HG02943 (cell line): Measurements from ENCODE around the gene RAB11FIP5.
"Not testable (repeated sequence)": the region's sequence is repeated elsewhere in the genome, so short reads cannot be mapped to it uniquely, and the experiment has no call there.

Source experiments
- ATAC-seq: cut with Tn5 transposase; IDR thresholded peaks from one replicate; pipeline ENCODE4 v1.9.1; 2021; ENCODE audit warnings: mild to moderate bottlenecking, low read depth, moderate library complexity; ENCODE audit not compliant: unreplicated experiment

RAB11FIP5 gene

DNA sequence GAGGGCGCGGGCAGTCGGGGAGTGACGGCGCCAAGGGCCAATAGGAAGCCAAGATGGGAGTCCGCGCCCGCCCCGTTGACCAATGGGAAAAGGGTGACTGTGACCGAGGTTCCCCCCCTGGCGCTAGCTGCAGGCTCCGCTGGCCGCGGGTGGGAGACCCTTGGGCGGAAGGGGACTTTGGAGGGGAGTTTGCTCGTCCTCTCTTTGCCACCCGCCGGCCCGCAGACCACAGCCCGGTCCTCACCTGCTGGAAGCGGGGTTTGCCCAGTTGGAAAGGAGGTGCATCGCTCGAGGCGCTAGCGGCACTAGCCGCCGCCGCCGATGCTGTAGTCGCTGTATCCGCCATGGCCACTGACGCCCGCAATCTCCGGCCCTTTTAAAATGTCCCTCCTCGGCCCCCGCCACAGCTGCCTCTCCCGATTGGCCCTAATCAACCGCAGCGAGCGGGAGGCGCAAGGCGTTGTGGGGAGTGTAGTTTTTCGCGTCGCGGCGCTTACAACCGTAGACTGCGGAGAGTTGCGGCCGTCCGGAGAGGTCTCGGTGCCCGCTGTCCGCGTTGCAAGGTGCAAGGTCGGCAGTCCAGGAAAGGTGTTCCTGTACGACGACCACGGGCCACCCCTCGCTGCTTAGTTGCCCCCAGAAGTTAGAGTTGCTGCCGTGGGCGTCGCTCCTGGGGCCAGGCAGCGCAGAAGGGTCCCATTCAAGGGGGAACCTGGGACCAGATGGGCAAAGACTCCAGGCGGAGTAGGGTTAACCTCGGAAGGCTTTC is 41.2 kb downstream of the RAB11FIP5 start, which contains the start of gene SFXN5:
TSS of gene SFXN5 (minus strand) at position 353 of the 769 bp plus-strand sequence. CDS start at position 346, 7 bp downstream.
- peak; percentile 92 for ATAC-seq

DNA sequence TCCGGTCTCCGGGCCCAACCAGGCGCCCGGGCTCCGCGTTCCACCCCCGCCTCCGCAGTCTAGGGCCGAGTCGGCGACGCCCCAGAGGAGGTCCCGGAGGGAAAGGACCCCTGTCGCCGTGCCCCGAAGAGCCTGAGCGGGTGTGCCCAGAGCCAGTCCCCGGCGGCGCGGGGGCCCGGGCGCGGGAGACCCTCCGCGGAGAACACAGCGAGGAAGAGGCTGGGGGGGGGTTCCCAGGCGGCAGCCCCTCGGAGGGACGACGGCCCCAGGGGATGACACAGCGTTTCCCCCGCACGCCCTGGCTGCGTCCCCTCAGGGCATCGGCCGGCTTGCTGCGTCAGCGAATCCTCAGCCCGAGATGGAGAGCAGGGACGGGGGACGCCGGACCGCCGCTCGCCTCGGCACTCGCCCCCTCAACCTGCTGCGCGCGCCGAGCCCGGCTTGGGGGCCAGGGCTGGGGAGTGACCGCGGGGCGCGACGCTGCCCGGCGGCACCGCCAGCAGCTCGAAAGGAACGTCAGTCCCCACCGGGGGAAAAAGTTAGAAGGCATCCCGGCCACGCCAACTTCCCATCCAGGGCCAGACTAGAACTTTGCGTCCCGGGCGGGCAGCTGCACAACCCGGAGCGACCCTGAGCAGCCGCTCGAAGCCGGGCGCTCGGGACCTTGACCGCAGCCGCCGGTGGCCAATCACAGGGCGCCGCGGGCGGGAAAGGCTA is 41.9 kb downstream of the RAB11FIP5 start:
- peak; percentile 8 for ATAC-seq

DNA sequence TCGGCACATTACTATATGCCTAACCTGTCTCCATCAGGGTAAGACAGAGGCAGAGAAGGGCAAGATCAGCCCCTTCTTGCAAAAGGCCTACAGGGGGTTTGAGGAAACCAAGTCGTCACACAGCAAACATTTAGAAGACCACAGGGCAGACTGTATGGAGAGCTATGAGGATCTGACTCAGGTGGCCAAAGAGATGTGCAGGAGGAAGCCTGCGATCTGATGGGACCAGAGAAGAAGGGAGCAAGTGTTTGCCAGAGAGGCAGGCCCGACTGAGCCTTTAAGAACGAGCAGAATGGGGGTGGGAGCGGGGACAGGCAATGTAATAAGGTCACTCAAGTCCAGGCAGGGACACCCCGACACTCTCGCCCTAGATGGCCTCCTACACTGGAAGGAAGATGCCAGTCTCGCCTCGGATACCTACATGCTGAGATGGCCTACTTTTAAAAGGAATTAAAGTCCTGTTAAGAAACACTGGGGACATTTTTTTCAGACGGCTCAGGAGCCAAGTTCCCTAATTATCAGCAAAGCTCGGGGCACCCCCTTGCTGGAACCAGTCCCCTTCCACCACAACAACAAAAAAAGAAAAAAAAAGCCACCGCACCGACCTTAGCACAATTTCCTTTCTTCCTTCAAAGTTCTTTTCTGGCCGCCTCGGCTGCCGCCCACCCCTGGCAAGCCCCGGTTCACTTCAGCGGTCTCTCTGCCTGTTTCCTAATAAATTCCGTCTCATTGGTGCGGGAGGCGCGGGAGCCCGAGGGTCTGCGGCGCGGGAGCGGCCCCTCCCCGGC is 42.7 kb downstream of the RAB11FIP5 start:
- ATAC-seq: no peak

DNA sequence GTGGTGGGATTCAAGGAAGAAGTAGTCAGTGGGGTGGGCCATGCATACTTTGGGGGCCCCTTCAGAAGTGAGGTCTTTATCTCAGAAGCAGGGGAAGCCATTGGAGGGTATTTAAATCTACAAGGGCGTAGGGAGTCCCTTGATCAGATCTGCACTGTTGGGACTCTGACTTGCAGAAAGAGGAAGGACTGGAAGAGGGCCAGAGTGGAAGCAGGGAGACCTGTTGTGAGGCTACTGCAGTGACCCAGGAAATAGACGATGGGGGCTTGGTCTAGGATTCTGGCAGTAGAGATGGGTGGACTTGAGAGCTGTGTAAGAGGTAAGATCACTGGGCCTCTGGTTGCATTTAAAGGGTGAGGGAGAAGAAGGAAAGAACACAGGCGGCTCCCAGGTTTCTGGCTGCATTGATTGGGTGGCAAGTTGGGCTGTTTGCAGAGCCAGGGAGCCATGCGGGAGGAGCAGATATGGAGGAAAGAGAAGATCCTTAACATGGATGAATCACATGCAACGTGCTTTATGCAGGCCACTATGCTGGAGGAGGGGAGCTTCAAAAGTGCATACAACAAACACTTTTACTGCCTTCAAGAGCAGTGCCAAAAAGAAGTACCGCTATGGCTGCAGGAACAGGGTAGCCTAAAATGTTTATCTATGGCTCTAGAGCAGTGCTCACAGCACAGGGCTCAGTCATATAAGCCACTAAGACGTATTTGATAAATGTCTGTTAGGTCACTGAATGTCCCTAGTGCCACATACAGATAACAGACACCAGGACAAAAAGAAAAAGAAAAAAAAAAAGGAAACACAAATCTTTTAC is 43.5 kb downstream of the RAB11FIP5 start:
- ATAC-seq: no peak

DNA sequence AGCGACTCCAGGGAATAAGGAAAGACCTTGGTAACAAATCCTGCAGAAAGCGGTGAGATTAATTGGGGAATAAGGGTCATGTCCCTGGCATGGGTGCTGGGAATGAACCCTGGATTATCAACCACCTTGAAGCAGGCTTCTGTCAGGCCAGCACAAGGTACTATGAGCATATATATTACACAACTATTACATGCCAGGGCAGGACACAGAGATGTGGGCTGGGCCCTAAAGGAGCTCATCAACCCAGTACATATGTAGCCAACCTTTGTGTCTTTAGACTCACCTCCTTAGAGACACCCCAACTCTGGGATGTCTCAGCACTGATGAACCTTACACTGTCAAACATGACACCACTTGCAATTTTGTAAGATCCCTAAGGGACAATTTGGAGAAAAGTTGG is 44.6 kb downstream of the RAB11FIP5 start:
- ATAC-seq: no peak

DNA sequence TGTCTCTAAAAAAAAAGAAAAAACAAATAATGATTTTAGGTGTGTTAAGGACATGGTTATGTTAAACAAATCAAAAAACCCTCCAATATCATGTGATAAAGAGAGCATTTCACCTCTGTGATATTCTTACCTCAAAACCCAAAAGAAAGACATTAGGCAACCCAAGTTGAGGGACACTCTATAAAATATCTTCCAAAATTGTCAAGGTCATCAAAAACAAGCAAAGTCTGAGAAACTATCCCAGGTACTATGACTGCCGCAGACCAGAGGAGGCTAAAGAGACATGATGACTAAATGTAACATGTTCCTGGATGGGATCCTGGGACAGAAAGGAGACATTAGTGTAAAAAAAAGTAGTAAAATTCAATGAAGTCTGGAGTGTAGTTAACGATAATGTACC is 45.7 kb downstream of the RAB11FIP5 start:
- no peak for ATAC-seq

DNA sequence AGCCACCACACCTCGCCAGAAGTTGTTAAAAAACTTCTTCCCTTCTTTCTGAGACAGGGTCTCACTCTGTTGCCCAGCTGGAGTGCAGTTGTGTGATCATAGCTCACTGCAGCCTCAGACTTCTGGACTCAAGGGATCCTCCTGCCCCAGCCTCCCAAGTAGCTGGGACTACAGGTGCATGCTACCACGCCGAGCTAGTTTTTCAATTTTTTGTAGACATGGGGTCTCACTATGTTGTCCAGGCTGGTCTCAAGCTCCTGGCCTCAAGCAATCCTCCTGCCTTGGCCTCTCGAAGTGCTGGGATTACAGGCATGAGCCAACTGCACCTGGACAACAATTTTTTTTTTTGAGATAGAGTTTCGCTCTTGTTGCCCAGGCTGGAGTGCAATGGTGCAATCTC is 47.7 kb downstream of the RAB11FIP5 start:
- not testable (repeated sequence) for ATAC-seq

DNA sequence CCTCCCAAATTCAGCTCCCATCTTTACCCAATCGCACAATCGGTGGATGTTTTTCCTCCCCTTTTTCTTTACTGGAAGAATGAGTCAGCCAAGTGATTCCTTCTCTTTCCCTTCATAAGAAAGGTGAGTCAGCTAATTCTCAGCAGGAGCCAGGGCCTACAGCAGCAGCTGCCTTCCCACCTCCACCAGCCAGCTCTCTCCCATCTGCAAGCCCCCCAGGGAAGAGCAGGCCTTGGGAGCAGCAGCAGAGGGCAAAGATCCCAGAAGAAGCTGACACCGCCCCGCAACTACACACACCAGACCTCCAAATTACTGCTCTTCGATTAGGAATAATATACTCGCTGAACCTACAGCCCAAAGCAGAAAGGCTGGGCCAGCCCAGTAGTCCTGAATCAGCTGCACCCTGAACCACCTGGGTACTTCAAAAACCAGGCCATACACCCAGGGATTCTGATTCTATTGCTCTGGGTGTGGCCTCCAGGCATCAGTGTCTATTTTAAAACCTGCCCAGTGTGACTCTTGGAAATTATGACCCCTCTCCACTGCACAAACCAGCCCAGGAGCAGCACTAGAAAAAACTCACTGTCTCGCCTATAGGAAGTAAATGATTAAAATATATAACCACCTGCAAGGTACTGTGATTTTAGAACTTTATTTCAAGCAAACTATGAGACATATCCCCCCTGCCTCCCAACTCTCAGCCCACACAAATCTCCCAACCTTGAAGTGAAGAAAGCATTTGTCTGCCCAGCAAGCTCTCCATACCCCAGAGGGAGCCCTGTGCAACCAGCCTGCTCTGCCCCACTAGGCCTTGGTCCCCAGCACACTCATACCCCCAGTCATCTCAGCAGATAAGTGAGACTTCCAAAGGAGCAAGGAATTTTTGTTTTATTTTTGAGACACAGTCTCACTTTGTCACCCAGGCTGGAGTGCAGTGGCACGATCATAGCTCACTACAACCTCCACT is 48.6 kb downstream of the RAB11FIP5 start:
- ATAC-seq: no peak

DNA sequence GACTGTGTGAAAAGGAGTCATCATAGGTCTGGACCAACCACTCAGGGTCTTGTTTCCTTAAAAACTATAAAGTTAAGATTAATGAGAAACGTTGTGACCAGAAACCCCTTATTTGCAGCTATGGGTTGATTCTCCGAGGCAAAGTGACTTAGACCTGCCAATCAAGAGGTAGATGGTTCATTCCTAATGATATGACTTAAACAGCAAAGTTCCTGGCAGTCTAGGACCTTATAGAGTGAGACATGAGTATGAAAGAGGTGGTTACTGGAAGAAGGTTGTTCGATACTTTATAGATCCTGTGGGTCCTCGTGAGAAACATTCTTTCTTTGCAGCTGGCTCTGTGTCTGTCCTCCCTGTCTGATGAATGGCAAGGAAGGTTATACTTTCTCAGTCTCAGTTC is 49.3 kb downstream of the RAB11FIP5 start:
- ATAC-seq: no peak

DNA sequence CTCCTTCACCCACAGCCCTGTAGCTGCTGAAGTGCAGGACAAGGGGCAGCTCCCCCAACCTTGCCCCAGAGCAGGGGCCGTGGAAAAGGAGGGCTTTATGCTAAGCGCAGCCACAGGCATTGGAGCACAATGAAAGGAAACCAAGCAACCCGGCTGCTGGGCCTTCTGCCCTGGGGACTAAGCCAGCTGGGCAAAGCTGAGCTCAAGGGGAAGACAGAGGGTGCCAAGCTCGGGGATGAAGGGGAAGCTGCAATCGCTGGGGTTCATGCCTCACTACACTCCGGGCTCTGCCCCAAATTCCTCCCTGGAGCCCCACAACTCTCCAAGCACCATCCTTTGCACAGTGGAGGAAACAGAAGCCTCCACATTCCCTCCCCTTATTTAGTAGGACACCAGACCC is 53.6 kb downstream of the RAB11FIP5 start:
- no peak for ATAC-seq

DNA sequence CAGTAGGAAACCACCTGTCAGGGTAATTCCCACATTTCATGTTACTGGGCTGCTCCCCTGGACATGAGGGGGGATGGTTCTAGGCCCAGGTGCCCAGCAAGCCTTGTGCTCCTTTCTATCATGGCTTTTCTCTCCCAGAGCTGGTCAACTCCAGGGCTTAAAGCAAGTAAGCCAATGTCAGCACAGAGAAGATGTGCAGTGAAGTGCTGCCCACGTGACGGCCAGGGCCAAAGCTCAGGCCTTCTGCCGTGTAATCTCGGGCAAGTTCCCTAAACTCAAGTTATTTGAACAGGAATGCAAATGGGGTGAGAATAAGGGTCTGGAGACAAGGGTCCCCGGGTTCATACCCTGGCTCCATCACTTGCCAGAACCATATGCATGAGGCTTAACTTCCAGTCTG is 57.8 kb downstream of the RAB11FIP5 start:
- ATAC-seq: no peak

DNA sequence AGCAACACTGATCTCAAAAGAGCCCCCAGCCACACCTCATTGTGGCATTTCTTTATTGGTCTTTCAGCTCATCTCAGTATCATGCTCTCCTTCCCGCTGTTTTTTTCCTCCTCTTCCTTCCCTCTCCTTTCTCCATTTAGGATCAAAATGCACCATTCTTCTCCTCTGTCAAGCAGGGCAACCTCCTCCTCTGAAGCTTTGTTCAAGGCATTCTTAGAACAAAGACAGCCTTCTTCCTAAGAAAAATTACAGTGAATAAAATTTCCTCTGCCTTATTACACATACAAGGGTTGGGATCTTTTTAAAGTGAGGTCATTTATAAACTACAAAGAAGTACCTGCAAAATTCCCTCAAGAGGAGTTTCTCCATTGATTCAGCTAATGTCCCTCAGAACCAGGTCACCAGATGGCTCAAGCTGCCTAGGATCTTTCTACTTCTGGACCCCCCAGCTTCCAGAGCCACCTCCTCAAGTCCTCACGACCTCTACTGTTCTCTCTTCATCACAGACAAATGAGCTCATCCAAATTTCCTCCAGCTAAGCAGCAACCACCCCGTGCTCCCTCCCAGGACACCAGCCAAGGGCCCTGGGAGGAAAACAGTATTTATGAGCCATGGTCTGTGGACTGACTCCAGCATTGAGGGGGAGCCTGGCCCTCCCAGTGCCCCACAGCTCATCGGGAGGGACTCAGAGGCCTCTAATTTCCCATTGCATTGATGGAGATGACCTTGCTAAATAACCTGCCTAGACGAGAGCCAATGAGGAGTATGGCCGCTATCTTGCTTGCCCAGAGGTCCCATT is 59.2 kb downstream of the RAB11FIP5 start:
- no peak for ATAC-seq

DNA sequence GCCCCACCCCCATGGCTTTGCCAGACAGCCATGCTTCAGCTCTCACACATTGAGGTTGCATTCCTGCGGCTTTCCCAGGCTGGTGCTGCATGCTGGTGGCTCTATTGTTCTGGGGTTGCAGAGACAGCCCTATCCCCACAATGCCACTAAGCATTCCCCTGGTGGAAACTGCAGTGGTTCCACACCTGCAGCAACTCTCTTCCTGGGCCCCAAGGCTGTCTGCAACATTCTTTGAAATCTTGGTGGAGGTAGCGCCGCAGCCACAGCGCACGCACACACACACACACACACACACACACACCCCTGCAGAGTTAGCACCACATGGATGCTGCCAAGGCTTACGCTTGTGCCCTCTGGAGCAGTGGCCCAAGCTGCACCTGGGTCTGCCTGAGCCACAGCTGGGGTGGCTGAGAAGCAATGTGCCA is 62.6 kb downstream of the RAB11FIP5 start:
- ATAC-seq: no peak

DNA sequence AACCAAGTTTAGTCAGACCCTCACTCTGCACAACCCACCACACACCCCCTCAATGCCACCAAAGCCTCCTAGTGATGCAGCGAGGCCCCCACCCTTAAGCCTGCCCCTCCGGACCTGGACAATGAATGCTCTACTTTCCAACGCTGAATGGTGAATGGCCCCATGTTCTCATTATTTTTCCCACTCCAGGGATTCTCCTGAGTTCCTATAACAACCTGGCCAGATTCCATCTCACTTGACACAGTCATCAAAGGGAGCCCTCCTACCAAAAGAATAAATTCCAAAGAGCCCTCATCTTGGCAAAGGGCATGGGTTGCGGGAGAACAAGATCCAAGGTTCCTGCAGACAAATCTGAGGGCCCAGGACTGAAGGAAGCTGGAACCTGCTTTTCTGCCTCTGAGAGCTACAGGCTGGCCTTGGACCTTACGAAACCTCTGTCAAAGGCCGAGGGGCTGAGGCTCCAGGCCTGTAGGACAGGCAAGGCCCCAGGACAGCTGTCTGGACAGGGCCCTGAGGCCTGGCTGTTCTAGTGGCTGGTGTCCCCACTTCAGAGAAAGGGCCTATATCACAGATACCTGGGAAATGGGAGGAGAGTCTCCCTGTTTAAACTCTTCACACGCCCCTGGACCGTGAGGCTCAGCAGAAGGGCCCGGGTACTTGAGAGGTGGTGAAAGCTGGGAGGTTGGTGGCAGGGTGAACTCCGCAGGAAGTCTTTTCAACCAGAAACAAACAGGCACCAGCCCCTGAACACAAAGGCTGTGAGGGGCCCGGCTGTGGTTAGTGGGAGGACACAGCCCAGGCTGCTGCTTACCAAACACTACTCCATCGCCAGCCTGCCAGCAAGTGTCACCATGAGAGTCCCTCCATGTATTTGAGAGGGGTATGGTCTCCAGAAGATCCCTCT is 68.6 kb downstream of the RAB11FIP5 start:
- ATAC-seq: no peak

DNA sequence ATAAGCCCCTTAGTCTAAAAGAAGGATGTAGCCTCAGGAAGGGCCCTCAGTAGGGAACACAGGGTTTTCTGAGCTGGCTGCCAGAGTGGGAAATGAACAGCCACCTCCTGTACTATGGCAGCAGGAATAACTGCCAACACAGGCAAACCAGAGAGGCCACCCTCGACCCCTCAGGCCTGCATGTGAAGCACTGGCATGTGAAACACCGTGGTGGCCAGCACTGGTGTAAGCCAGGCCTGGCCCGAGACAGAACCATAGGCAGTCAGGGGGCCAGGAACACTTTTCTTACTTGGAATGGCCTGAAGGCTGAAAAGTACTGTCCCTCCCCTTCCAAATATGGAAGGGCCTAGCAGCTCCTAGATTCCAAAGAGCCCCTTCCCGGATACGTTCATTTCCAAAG is 69.5 kb downstream of the RAB11FIP5 start:
- no peak for ATAC-seq

DNA sequence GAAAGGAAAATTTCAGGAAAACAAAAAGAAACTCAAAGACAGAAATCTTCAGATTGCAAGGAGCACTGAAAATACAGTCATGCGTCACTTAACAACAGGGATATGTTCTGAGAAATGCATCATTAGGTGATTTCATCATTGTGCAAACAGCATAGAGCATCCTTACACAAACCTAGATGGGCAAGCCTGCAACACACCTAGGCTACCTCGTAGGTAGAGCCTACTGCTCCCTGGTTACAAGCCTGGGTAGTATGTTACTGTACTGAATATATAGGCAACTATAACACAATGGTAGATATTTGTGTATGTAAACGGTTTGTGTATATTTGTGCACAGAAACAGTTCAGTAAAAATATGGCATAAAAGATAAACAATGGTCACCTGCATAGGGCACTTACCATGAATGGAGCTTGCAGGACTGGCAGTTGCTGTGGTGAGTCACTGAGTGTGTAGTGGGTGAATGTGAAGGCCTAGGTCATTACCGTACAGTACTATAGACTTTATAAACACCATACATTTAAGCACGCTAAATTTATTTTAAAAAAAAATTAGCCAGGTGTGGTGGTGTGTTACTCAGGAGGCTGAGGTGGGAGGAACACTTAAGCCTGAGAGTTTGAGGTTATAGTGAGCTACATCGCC is 74.7 kb downstream of the RAB11FIP5 start:
- no peak for ATAC-seq

DNA sequence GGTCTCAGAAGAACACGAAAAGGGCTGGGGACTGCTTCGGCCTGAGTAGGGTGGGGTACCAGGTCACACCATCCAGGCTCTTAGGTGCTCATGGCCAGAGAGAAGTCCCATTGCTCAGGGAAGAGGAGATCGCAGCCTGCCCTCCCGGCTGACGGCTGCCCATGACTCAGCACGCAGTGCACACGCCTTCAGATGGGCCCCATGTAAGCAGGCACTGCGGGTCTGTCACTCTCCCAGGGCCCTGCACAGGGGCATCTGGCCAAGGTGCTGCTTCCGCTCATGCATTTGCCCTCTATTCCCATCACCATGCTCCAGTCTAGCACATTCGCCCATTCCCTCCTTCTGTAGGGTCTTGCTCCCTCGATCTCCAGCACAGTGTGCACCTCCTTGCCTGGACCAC is 76.0 kb downstream of the RAB11FIP5 start:
- ATAC-seq: no peak
